PFSK-1 (cell line): ENCODE data around the gene HHAT.

ENCODE experiments used
- FOXP2 ChIP-seq: optimal IDR thresholded peaks from 2 replicates; pipeline ENCODE3; 2011; ENCODE audit warnings: borderline replicate concordance, control low read depth, inconsistent platforms; ENCODE audit not compliant: insufficient read depth; ENCODE audit errors: extremely low read length, extremely low read depth
- POLR2AphosphoS5 ChIP-seq: IDR thresholded peaks from 2 replicates; pipeline ENCODE4 v1.6.1; 2012; ENCODE audit warnings: low read depth, mild to moderate bottlenecking, control low read depth, low read length, moderate library complexity
- REST ChIP-seq, 2 experiments: IDR thresholded peaks; 2 replicates each; pipeline versions ENCODE4 v1.6.1 to v1.8.0; 2011 to 2012; ENCODE audit warnings: low read depth in 2 of 2, low read length in 2 of 2, control low read depth in 1 of 2, inconsistent platforms in 1 of 2, mild to moderate bottlenecking in 1 of 2, moderate library complexity in 1 of 2; ENCODE audit not compliant: insufficient read depth in 1 of 2
- SIN3A ChIP-seq: IDR thresholded peaks from 2 replicates; pipeline ENCODE4 v1.6.1; 2012; ENCODE audit warnings: mild to moderate bottlenecking, low read length, moderate library complexity, borderline replicate concordance; ENCODE audit not compliant: insufficient read depth
- TAF1 ChIP-seq: IDR thresholded peaks from 2 replicates; pipeline ENCODE4 v1.6.1; 2012; ENCODE audit warnings: low read length, control low read depth, borderline replicate concordance; ENCODE audit not compliant: insufficient read depth

Gene HHAT

DNA sequence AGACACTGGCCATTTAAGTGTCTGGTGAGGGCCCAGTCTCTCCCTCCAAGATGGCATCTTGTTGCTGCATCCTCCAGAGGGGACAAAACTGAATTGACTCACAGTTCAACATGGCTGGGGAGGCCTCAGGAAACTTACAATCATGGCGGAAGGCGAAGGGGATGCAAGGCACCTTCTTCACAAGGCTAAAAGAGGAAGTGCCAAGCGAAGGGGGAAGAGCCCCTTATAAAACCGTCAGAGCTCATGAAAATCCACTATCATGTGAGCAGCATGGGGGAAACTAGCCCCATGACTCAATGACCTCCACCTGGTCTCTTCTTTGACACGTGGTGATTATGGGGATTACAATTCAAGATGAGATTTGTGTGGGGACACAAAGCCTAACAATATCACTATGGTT is 280.1 kb downstream of the HHAT start:
- TF ChIP-seq POLR2AphosphoS5: no peak
- no peak for TF ChIP-seq FOXP2

GRCh38 chr1:210616356-210616755 is 287.7 kb downstream of the HHAT start:
- TF ChIP-seq TAF1 (no peak), POLR2AphosphoS5 (no peak), SIN3A (no peak), FOXP2 (no peak), REST (IDR thresholded peaks at IDR 0.05; ENCODE audit: insufficient read depth in 1 of 2, low read depth in 2 of 2, low read length in 2 of 2) (no peak)

- TF ChIP-seq POLR2AphosphoS5: no peak
- TF ChIP-seq REST (IDR thresholded peaks at IDR 0.05; ENCODE audit: insufficient read depth in 1 of 2, low read depth in 2 of 2, low read length in 2 of 2): no peak
- TF ChIP-seq FOXP2: no peak
- TF ChIP-seq TAF1: no peak
- TF ChIP-seq SIN3A: no peak
Observed at GRCh38 chr1:210617293-210617692, 288.6 kb downstream of the HHAT start.

DNA sequence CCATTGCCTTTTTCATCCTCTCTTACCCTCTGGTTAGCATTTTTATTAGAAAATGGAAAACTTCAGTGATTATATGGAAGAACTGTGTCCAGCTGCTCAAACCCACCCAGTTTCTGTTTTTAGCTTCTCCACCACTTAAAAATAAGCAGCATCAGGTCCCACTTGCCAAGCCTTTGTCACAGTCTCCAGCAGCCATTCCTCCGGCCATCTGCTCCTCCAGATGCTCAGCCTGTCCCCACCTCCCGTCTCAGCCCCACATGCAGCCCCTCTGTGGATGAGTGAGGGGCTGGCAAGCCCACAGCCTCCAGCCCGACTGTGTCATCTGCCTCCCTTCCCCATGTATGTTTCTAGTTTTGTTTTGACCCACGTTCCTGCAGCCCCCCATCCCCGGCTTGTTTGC is 289.7 kb downstream of the HHAT start:
- TF ChIP-seq FOXP2: no peak
- no peak for TF ChIP-seq SIN3A
- no peak for TF ChIP-seq REST (IDR thresholded peaks at IDR 0.05; ENCODE audit: insufficient read depth in 1 of 2, low read depth in 2 of 2, low read length in 2 of 2)
- TF ChIP-seq POLR2AphosphoS5: no peak
- no peak for TF ChIP-seq TAF1

GRCh38 chr1:210620867-210621488 is 292.3 kb downstream of the HHAT start:
- TF ChIP-seq TAF1 (no peak), REST (IDR thresholded peaks at IDR 0.05; ENCODE audit: insufficient read depth in 1 of 2, low read depth in 2 of 2, low read length in 2 of 2) (no peak), FOXP2 (no peak), POLR2AphosphoS5 (no peak), SIN3A (no peak)
